Gastrocnemius medialis (tissue), 4 donors: Measurements from ENCODE around the gene FAM193B.

Source experiments
- CTCF ChIP-seq, 5 experiments: fragments of 450-650 bp in 3 of 5; fragments of 200-600 bp in 2 of 5; sonication (generic) in 2 of 5; IDR thresholded peaks in 4 of 5; conservative IDR thresholded peaks in 1 of 5; 1 replicate in 4 of 5; 2 replicates in 1 of 5; pipeline ENCODE4 v1.5.1; 2016 to 2019; ENCODE audit warnings: antibody characterized with exemption in 5 of 5, mild to moderate bottlenecking in 3 of 5, moderate library complexity in 3 of 5
- POLR2A ChIP-seq, 2 donors: fragments of 450-650 bp; IDR thresholded peaks; one replicate each; pipeline ENCODE4 v1.6.1; 2017; ENCODE audit warnings: antibody characterized with exemption in 2 of 2, mild to moderate bottlenecking in 2 of 2, moderate library complexity in 2 of 2

DNA sequence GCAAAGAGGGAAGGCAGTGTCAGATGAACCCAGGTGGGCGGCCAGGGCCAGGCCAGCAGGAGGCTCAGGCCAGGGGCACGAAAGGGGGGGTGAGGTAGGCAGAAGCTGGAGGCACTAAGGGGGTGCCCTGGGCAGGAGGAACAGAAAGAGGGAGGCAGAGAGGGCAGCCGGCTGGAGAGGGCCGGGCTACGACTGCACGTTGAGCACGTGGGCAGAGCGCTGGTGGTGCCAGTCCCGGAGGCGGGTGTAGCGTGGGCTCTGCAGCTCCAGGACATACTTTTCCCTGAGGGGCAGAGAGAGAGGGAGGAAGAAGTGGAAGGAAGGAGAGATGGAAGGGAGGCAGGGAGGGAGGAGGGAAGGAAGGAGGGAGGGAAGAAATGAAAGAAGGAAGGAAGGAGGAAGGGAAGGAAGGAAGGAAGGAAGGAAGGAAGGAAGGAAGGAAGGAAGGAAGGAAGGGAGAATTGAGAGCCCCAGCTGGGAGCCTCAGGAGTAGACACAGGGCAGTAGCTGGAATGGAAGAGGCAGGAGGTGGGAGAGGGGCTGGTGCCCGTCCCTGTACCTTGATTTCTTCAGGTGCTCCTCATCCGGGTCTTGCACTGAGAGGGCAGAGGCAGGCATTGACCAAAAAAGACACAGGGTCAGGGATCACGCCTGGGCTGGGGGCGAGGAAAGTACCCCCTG is 63.9 kb downstream of the FAM193B start:
- TF ChIP-seq CTCF (IDR thresholded peaks at IDR 0.05 in 4 of 5, conservative IDR thresholded peaks at IDR 0.05 in 1 of 5) (no peak), POLR2A (IDR thresholded peaks at IDR 0.05) (no peak)
